Measurements from ENCODE around the gene RTL10.

RTL10 gene

GRCh38 chr22:19878461-19879245 is 24.0 kb upstream of the RTL10 start:
- Histone ChIP-seq H3K36me3 (ENCODE audit: control insufficient read depth, low read depth, low read length) (no peaks in the 10 kb centered on the region), H3K27me3 (ENCODE audit: control insufficient read depth, insufficient read depth, low read length) (no peaks in the 10 kb centered on the region), H3K27ac (ENCODE audit: low read length) (no peak overlapping the region), H3K9ac (ENCODE audit: low read length) (no peak overlapping the region), H3K9me3 (ENCODE audit: control insufficient read depth, low read depth, low read length) (no peaks in the 10 kb centered on the region), H3K4me3 (ENCODE audit: low read length) (no peak overlapping the region), H3K4me1 (ENCODE audit: control insufficient read depth, low read depth, low read length) (peaks cover 21% of the 10 kb centered on the region)

DNA sequence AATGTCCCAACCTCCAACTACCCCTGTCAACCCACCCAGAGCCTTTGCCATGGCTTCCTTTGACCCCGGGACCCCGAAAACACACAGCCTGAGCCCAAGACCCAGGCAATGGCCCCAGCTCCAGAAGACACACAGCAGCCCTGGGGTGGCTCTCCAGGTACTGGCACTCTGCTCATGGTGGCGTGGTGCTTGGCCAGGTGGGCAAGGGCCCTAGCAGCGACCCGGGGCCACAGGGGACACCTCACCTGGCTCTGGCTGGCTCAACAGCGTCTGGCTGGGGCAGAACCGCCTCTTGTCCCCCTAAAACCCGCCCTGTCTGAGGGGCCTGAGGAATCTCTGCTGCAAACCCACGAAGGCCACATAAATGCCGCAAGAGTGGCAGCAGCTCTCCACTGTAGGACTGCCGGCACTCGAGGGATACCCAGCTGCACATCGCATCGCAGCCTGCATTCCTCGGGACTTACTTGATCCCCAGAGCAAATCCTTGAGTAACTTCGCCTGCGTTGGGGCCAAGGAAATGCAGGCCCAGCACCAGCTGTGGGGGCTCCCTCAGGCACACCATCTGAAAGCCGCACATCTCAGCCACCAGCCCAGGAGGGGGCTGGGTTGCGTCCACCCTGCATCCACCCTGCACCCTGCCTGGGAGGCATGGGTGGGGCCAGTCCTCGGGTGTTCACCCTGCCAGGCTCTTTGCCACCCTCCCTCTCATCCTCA is 23.1 kb upstream of the RTL10 start:
- Histone ChIP-seq H3K27me3 (ENCODE audit: control insufficient read depth, insufficient read depth, low read length) (no peaks in the 10 kb centered on the region), H3K9ac (ENCODE audit: low read length) (no peak overlapping the region), H3K36me3 (ENCODE audit: control insufficient read depth, low read depth, low read length) (no peaks in the 10 kb centered on the region), H3K9me3 (ENCODE audit: control insufficient read depth, low read depth, low read length) (no peaks in the 10 kb centered on the region), H3K27ac (ENCODE audit: low read length) (no peak overlapping the region), H3K4me3 (ENCODE audit: low read length) (no peak overlapping the region), H3K4me1 (ENCODE audit: control insufficient read depth, low read depth, low read length) (peaks cover 21% of the 10 kb centered on the region)

GRCh38 chr22:19876941-19877625 is 22.4 kb upstream of the RTL10 start:
- Histone ChIP-seq H3K27me3 (ENCODE audit: control insufficient read depth, insufficient read depth, low read length) (no peaks in the 10 kb centered on the region), H3K4me3 (ENCODE audit: low read length) (no peak overlapping the region), H3K27ac (ENCODE audit: low read length) (no peak overlapping the region), H3K9ac (ENCODE audit: low read length) (no peak overlapping the region), H3K36me3 (ENCODE audit: control insufficient read depth, low read depth, low read length) (no peaks in the 10 kb centered on the region), H3K9me3 (ENCODE audit: control insufficient read depth, low read depth, low read length) (no peaks in the 10 kb centered on the region), H3K4me1 (ENCODE audit: control insufficient read depth, low read depth, low read length) (peaks cover 20% of the 10 kb centered on the region)

DNA sequence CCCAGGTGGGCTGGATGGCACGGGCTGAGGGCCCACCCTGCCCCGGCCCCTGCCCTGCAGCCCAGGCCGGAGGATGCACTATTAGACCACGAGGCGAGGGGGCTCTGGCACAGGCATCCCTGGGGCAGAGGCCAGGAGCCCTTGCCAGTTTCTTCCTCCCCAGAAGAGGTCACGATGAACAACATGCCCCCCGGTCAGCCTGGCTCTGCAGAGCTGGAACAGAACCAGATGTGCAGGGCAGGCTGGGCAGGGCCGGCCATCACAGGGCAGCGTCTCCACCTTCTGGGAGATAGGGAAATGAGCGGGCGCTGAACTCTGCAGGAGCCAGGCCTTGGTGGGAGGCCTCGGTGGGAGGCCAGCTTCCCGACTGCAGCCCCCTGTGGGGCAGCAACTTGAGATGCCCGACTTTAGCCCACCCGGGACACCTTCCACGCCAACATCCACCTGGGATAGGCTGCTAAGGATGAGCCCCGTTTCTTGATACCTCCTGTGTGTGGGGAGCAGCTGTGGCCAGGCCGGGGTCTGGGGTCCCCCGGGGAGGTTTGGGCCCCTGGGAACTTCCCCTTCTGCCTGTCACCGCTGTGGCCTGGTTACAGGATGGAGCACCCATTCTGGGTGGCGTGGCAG is 21.8 kb upstream of the RTL10 start:
- Histone ChIP-seq H3K4me1 (ENCODE audit: control insufficient read depth, low read depth, low read length) (peaks cover 14% of the 10 kb centered on the region), H3K36me3 (ENCODE audit: control insufficient read depth, low read depth, low read length) (no peaks in the 10 kb centered on the region), H3K9me3 (ENCODE audit: control insufficient read depth, low read depth, low read length) (no peaks in the 10 kb centered on the region), H3K4me3 (ENCODE audit: low read length) (no peak overlapping the region), H3K27ac (ENCODE audit: low read length) (no peak overlapping the region), H3K9ac (ENCODE audit: low read length) (no peak overlapping the region), H3K27me3 (ENCODE audit: control insufficient read depth, insufficient read depth, low read length) (no peaks in the 10 kb centered on the region)

- H3K36me3 ChIP-seq (ENCODE audit: control insufficient read depth, low read depth, low read length): no peaks in the 10 kb centered on the region
- H3K9me3 ChIP-seq (ENCODE audit: control insufficient read depth, low read depth, low read length): no peaks in the 10 kb centered on the region
- no peak overlapping the region for H3K4me3 ChIP-seq (ENCODE audit: low read length)
- H3K27me3 ChIP-seq (ENCODE audit: control insufficient read depth, insufficient read depth, low read length): no peaks in the 10 kb centered on the region
- peaks cover 8% of the 10 kb centered on the region for H3K4me1 ChIP-seq (ENCODE audit: control insufficient read depth, low read depth, low read length)
- no peak overlapping the region for H3K9ac ChIP-seq (ENCODE audit: low read length)
- H3K27ac ChIP-seq (ENCODE audit: low read length): no peak overlapping the region
Measured at GRCh38 chr22:19875531-19876313, 21.0 kb upstream of the RTL10 start.

- no peak overlapping the region for H3K9ac ChIP-seq (ENCODE audit: low read length)
- peaks cover 2% of the 10 kb centered on the region for H3K4me1 ChIP-seq (ENCODE audit: control insufficient read depth, low read depth, low read length)
- H3K27me3 ChIP-seq (ENCODE audit: control insufficient read depth, insufficient read depth, low read length): no peaks in the 10 kb centered on the region
- no peak overlapping the region for H3K4me3 ChIP-seq (ENCODE audit: low read length)
- no peak overlapping the region for H3K27ac ChIP-seq (ENCODE audit: low read length)
- no peaks in the 10 kb centered on the region for H3K36me3 ChIP-seq (ENCODE audit: control insufficient read depth, low read depth, low read length)
- H3K9me3 ChIP-seq (ENCODE audit: control insufficient read depth, low read depth, low read length): no peaks in the 10 kb centered on the region
Measured at GRCh38 chr22:19875061-19875530, 20.4 kb upstream of the RTL10 start.

- Histone ChIP-seq H3K4me1 (ENCODE audit: control insufficient read depth, low read depth, low read length) (no peaks in the 10 kb centered on the region), H3K27ac (ENCODE audit: low read length) (no peak overlapping the region), H3K4me3 (ENCODE audit: low read length) (no peak overlapping the region), H3K9ac (ENCODE audit: low read length) (no peak overlapping the region), H3K36me3 (ENCODE audit: control insufficient read depth, low read depth, low read length) (no peaks in the 10 kb centered on the region), H3K27me3 (ENCODE audit: control insufficient read depth, insufficient read depth, low read length) (no peaks in the 10 kb centered on the region), H3K9me3 (ENCODE audit: control insufficient read depth, low read depth, low read length) (no peaks in the 10 kb centered on the region)
Measured at GRCh38 chr22:19874307-19875060, 19.8 kb upstream of the RTL10 start.

DNA sequence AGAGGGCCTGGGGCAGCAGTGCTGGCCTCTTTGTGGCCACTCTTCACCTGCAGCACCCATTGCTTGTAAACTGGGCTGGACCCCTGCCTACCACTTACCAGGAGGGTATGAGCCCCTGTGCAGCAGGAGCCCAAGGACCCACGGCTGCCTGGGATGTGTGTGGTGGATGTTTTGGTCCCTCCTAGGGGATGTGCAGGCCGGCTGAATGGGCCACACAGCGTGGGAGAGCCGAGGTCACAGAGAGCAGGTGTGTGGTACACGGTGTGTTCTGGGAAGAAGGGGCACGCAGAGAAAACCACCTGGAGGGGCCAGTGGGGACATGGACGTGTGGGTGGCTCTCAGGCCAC is 19.3 kb upstream of the RTL10 start:
- no peaks in the 10 kb centered on the region for H3K36me3 ChIP-seq (ENCODE audit: control insufficient read depth, low read depth, low read length)
- H3K4me3 ChIP-seq (ENCODE audit: low read length): no peak overlapping the region
- no peak overlapping the region for H3K9ac ChIP-seq (ENCODE audit: low read length)
- H3K4me1 ChIP-seq (ENCODE audit: control insufficient read depth, low read depth, low read length): no peaks in the 10 kb centered on the region
- no peaks in the 10 kb centered on the region for H3K9me3 ChIP-seq (ENCODE audit: control insufficient read depth, low read depth, low read length)
- H3K27ac ChIP-seq (ENCODE audit: low read length): no peak overlapping the region
- no peaks in the 10 kb centered on the region for H3K27me3 ChIP-seq (ENCODE audit: control insufficient read depth, insufficient read depth, low read length)

DNA sequence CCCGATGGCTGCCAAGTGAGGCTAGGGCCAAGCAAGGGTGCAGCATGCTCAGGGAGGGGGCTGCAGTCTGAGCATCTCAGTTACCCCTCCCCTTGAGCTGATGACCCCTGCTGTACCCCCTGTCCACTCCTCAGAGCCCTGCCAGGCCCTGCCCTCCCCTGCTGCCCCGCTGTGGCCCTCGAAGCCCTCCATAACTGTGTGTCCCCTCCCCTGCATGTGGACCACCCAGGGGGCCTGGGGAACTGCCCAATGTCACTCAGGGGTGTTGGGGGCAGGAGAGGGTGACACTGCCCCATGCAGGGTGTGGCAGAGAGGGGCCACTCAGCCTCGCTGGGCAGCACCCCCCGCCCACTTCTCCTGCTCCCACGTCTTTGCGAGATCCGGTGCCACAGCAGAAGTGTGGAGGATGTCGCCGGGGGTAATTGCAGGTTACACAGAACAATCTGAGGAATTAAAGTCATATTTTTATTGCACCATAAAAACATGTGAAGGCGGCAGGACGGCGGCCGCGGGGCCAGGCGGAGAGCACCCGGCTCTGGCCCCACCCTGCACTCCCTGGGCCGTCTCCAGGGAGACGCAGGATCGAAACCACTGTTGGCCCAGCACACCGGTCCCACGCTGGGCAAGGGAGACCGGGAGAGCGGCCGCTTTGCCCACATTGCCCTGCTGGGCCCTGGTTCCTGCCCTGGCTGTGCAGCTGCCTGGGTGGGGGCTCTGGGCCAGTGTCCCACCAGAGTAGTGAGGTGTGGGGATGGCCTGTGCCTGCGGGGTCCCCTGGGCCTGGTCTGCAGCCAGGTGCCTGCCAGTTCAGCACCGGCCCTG is 18.7 kb upstream of the RTL10 start:
- Histone ChIP-seq H3K9ac (ENCODE audit: low read length) (no peak overlapping the region), H3K4me1 (ENCODE audit: control insufficient read depth, low read depth, low read length) (no peaks in the 10 kb centered on the region), H3K4me3 (ENCODE audit: low read length) (no peak overlapping the region), H3K36me3 (ENCODE audit: control insufficient read depth, low read depth, low read length) (no peaks in the 10 kb centered on the region), H3K27me3 (ENCODE audit: control insufficient read depth, insufficient read depth, low read length) (no peaks in the 10 kb centered on the region), H3K27ac (ENCODE audit: low read length) (no peak overlapping the region), H3K9me3 (ENCODE audit: control insufficient read depth, low read depth, low read length) (no peaks in the 10 kb centered on the region)

DNA sequence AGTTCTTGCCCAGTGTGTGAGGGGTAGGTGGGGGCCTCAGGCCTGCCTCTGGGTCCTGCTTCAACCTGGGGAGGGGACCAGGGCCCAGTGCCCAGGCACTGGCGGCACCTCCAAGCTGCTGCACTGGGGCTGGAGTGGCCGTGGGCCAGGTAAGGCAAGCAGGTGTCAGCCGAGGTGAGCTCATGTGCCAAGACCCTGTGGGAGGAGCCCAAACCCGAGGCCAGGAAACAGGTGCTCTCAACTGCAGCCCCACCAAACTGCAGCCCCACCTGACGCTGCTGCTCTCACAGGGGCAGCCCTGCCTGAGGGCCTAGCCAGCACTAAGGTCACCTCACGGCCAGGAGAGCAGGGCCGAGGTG is 18.1 kb upstream of the RTL10 start:
- Histone ChIP-seq H3K4me3 (ENCODE audit: low read length) (no peak overlapping the region), H3K27me3 (ENCODE audit: control insufficient read depth, insufficient read depth, low read length) (no peaks in the 10 kb centered on the region), H3K9ac (ENCODE audit: low read length) (no peak overlapping the region), H3K27ac (ENCODE audit: low read length) (no peak overlapping the region), H3K9me3 (ENCODE audit: control insufficient read depth, low read depth, low read length) (no peaks in the 10 kb centered on the region), H3K36me3 (ENCODE audit: control insufficient read depth, low read depth, low read length) (no peaks in the 10 kb centered on the region), H3K4me1 (ENCODE audit: control insufficient read depth, low read depth, low read length) (no peaks in the 10 kb centered on the region)
